Trophoblast cell (in vitro differentiated cells and primary cell): ENCODE measurements around the gene RAB11FIP4.
"Not testable (repeated sequence)": the region's sequence is repeated elsewhere in the genome, so short reads cannot be mapped to it uniquely, and the experiment has no call there.

Experiments
- DNase-seq, 2 donors: peaks; one replicate each; pipeline ENCODE4 v3.0.0-alpha.2; 2016
- H2AFZ ChIP-seq: 2 replicates; pipeline ENCODE4 v1.6.1; 2013; ENCODE audit warnings: low read length, moderate library complexity, mild to moderate bottlenecking; ENCODE audit not compliant: insufficient read depth, poor library complexity
- H2AK5ac ChIP-seq: 2 replicates; pipeline ENCODE4 v1.6.1; 2013; ENCODE audit warnings: mild to moderate bottlenecking, low read length
- H2BK120ac ChIP-seq: 2 replicates; pipeline ENCODE4 v1.6.1; 2013; ENCODE audit warnings: low read length, mild to moderate bottlenecking, moderate library complexity; ENCODE audit not compliant: insufficient read depth, poor library complexity
- H2BK12ac ChIP-seq: 2 replicates; pipeline ENCODE4 v1.6.1; 2013; ENCODE audit warnings: mild to moderate bottlenecking, low read length, moderate library complexity
- H2BK5ac ChIP-seq: 2 replicates; pipeline ENCODE4 v1.6.1; 2013; ENCODE audit warnings: low read length, low read depth, moderate library complexity, mild to moderate bottlenecking; ENCODE audit not compliant: poor library complexity
- H3K14ac ChIP-seq: 2 replicates; pipeline ENCODE4 v1.6.1; 2013; ENCODE audit warnings: mild to moderate bottlenecking, low read length
- H3K18ac ChIP-seq: 2 replicates; pipeline ENCODE4 v1.6.1; 2013; ENCODE audit warnings: mild to moderate bottlenecking, low read length
- H3K23ac ChIP-seq: 2 replicates; pipeline ENCODE4 v1.6.1; 2013; ENCODE audit warnings: low read length
- H3K27ac ChIP-seq: 2 replicates; pipeline ENCODE4 v1.5.1; 2013; ENCODE audit warnings: low read depth, mild to moderate bottlenecking, inconsistent platforms, low read length, moderate library complexity
- H3K27me3 ChIP-seq: 2 replicates; pipeline ENCODE4 v1.6.1; 2013; ENCODE audit warnings: inconsistent platforms, mild to moderate bottlenecking, low read length, moderate library complexity; ENCODE audit not compliant: insufficient read depth
- H3K36me3 ChIP-seq, 2 experiments: 1 replicate in 1 of 2; 2 replicates in 1 of 2; pipeline ENCODE4 v1.6.1; 2013; ENCODE audit warnings: low read length in 2 of 2, mild to moderate bottlenecking in 2 of 2, moderate library complexity in 1 of 2; ENCODE audit not compliant: insufficient read depth in 2 of 2, control insufficient read depth in 1 of 2
- H3K4ac ChIP-seq: 2 replicates; pipeline ENCODE4 v1.6.1; 2013; ENCODE audit warnings: low read depth, mild to moderate bottlenecking, low read length, moderate library complexity
- H3K4me1 ChIP-seq, 2 experiments: 1 replicate in 1 of 2; 2 replicates in 1 of 2; pipeline ENCODE4 v1.6.1; 2013; ENCODE audit warnings: low read length in 2 of 2, mild to moderate bottlenecking in 2 of 2, moderate library complexity in 1 of 2; ENCODE audit not compliant: insufficient read depth in 2 of 2, control insufficient read depth in 1 of 2
- H3K4me2 ChIP-seq: 2 replicates; pipeline ENCODE4 v1.6.1; 2013; ENCODE audit warnings: inconsistent platforms, mild to moderate bottlenecking, low read length, moderate library complexity
- H3K4me3 ChIP-seq: 2 replicates; pipeline ENCODE4 v1.5.1; 2013; ENCODE audit warnings: mild to moderate bottlenecking, low read depth, low read length, inconsistent platforms
- H3K79me1 ChIP-seq: one replicate; pipeline ENCODE4 v1.6.1; 2013; ENCODE audit warnings: low read length
- H3K79me2 ChIP-seq: 2 replicates; pipeline ENCODE4 v1.6.1; 2013; ENCODE audit warnings: low read length, mild to moderate bottlenecking; ENCODE audit not compliant: control insufficient read depth, insufficient read depth, poor library complexity
- H3K9ac ChIP-seq: 2 replicates; pipeline ENCODE4 v1.6.1; 2013; ENCODE audit warnings: mild to moderate bottlenecking, low read length
- H3K9me3 ChIP-seq: 2 replicates; pipeline ENCODE4 v1.6.1; 2013; ENCODE audit warnings: low read depth, mild to moderate bottlenecking, control low read depth, inconsistent platforms, low read length; ENCODE audit not compliant: insufficient read depth
- H4K12ac ChIP-seq: 2 replicates; pipeline ENCODE4 v1.6.1; 2013; ENCODE audit warnings: low read depth, mild to moderate bottlenecking, low read length, moderate library complexity
- H4K8ac ChIP-seq: 2 replicates; pipeline ENCODE4 v1.6.1; 2013; ENCODE audit warnings: low read depth, mild to moderate bottlenecking, low read length, moderate library complexity
- H4K91ac ChIP-seq: one replicate; pipeline ENCODE4 v1.6.1; 2013; ENCODE audit warnings: low read depth, mild to moderate bottlenecking, low read length, moderate library complexity
- WGBS: extraction: QIAGEN DNeasy Blood & Tissue Kit; methylation state at CpG from one replicate; pipeline ENCODE4 v1.1.7; 2013; ENCODE audit warnings: missing lambda C conversion rate; ENCODE audit not compliant: insufficient read length, insufficient coverage; ENCODE audit errors: extremely low coverage; 5-methylcytosine and 5-hydroxymethylcytosine counted together

The RAB11FIP4 gene

DNA sequence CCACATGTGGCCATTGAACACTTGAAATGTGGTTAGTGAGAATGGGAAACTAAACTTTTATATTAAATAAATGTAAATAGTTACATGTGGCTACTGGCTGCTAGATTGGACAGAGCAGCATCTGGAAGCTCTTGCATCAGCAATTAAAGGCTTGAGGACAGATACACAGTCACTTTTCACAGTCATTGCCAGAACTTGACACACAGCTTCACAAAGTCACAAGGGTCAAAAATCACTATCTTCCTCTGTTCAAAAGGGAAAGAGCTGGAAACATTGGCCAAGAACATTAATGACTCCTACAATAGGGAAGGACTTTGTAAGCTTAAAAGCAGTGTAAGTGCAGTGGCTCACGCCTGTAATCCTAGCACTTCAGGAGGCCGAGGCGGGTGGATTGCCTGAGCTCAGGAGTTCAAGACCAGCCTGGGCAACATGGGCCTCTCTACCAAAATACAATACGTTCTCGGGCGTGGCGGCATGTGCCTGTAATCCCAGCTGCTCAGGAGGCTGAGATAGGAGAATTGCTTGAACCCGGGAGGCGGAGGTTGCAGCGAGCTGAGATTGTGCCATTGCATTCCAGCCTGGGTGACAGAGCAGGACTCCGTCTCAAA, 8.7 kb upstream of the RAB11FIP4 start:
- no CpG with 5 or more reads among the region's 11 CpGs for WGBS
- H4K8ac ChIP-seq, H3K27ac ChIP-seq: not testable (repeated sequence)

DNA sequence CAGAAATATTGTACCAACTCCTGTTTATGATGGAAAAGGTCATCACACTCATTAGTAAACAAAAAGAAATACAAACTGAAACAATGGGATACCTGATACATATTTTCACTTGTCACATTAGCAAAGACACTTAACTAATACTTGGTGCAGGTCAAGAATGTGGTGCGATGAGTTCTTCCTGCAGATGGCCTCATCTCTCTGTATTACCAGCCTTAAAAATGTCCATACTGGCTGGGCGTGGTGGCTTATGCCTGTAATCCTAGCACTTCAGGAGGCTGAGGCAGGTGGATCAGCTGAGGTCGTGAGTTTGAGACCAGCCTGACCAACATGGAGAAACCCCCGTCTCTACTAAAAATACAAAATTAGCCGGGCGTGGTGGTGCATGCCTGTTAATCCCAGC, 8.0 kb upstream of the RAB11FIP4 start:
- not testable (repeated sequence) for H3K23ac ChIP-seq, H4K8ac ChIP-seq, H2BK5ac ChIP-seq, H4K91ac ChIP-seq, H3K4ac ChIP-seq, H3K27me3 ChIP-seq, H3K79me1 ChIP-seq, H2BK120ac ChIP-seq, H3K4me2 ChIP-seq, H3K4me1 ChIP-seq, H3K9ac ChIP-seq, H2AK5ac ChIP-seq, H3K79me2 ChIP-seq, H3K27ac ChIP-seq, H4K12ac ChIP-seq, H3K18ac ChIP-seq, H2BK12ac ChIP-seq, H3K36me3 ChIP-seq, H3K9me3 ChIP-seq, H3K4me3 ChIP-seq, H2AFZ ChIP-seq, H3K14ac ChIP-seq
- DNase-seq: peak; percentile 81 to 89
- WGBS: no CpG with 5 or more reads among the region's 6 CpGs

More for the DNA sequence above, 8.7 kb upstream of the RAB11FIP4 start:
- not testable (repeated sequence) for H3K18ac ChIP-seq, H4K12ac ChIP-seq, H3K79me2 ChIP-seq, H3K9ac ChIP-seq, H3K23ac ChIP-seq, H2AFZ ChIP-seq, H3K4me1 ChIP-seq, H3K4ac ChIP-seq, H3K4me2 ChIP-seq, H2BK12ac ChIP-seq, H3K36me3 ChIP-seq, H4K91ac ChIP-seq, H3K79me1 ChIP-seq, H2AK5ac ChIP-seq, H3K4me3 ChIP-seq, H2BK5ac ChIP-seq, H2BK120ac ChIP-seq, H3K27me3 ChIP-seq, H3K14ac ChIP-seq, H3K9me3 ChIP-seq
- peak in 1 of 2 donors; percentile 14 for DNase-seq

DNA sequence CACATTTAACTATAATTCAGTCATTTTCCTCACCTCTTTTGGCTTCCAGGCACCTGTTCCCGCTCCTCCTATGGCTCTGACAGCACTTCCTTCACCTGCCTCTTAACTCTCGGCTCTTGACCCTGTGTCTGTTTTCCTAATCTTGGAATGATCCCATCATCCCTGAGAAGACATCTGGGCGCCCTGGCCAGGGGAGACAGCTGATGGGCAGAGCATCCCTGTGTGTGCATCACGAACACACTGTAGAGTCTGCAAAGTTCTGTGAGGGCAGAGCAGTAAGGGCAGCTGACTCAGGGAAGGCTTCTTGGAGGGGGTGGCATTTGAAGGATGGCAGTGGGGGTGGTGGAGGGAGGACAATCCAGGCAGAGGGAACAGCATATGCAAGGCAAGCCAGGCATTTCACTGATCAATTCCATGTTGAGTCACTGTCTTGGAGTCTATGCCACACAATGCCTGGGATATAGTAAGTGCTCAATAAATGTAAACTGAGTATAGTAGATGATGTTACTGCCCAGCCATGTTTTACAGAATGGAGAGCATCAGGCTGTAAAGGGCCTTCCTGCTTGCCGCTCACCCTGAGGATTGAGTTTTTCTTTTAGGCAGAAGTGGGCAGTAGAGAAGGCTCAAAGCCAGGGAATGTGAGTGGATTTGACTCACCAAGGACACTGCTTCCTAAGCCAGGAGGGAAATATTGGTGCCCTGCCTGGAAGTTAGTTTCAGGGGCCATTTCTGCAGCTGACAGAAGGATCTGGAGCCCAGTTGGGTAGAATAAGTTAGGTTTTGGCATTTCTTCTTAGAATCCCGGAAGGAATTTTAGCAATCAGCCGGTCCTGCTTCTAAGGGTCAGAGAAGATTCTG, 5.8 kb upstream of the RAB11FIP4 start:
- Histone ChIP-seq H3K27ac (no peak overlapping the region), H3K79me1 (no peaks in the 10 kb centered on the region), H4K12ac (no peak overlapping the region), H2AK5ac (no peak overlapping the region), H3K14ac (no peak overlapping the region), H3K9ac (no peak overlapping the region), H3K36me3 (peaks cover 0 to 4% of the 10 kb centered on the region in 2 experiments), H4K91ac (no peak overlapping the region), H2BK120ac (no peak overlapping the region), H3K23ac (no peak overlapping the region), H3K18ac (no peak overlapping the region), H3K4me2 (no peak overlapping the region), H3K27me3 (peaks cover 4% of the 10 kb centered on the region), H4K8ac (no peak overlapping the region), H2BK5ac (no peak overlapping the region), H3K79me2 (no peaks in the 10 kb centered on the region), H3K4ac (no peak overlapping the region), H2BK12ac (no peak overlapping the region), H3K4me1 (no peaks in the 10 kb centered on the region), H3K9me3 (no peaks in the 10 kb centered on the region), H3K4me3 (no peak overlapping the region), H2AFZ (no peak overlapping the region)
- DNase-seq: no peak
- no CpG with 5 or more reads among the region's 7 CpGs for whole genome bisulfite sequencing

DNA sequence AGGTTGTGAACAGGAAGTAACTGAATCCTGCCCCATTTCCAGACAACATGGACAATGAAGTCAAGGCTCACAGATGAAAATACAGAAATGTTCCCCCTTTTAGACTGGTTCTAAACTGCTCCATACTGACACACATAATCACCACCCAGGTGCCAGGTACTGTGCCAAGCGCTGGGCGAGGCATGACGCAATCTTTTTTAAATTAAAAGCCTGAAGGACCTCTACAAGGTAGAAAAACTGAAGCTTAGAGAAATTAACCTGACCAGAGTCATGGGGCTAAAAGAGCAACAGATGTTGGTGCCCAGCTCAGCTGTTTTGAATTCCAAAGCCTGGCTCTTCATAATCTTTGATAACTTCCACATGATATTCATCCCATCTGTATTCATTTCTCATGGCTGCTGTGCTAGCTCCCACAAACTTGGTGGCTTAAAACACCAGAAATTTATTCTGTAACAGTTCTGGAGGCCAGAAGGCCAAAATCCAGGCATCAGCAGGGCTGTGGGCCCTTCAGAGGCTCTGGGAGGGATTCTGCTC, 4.9 kb upstream of the RAB11FIP4 start:
- Histone ChIP-seq H3K14ac (no peak overlapping the region), H4K91ac (no peak overlapping the region), H2BK5ac (no peak overlapping the region), H3K18ac (no peak overlapping the region), H3K36me3 (peaks cover 0 to 4% of the 10 kb centered on the region in 2 experiments), H2BK120ac (no peak overlapping the region), H3K4me3 (no peak overlapping the region), H2AK5ac (no peak overlapping the region), H3K79me1 (no peaks in the 10 kb centered on the region), H3K79me2 (no peaks in the 10 kb centered on the region), H3K9ac (no peak overlapping the region), H2AFZ (no peak overlapping the region), H4K8ac (no peak overlapping the region), H3K4me1 (peaks cover 3 to 5% of the 10 kb centered on the region in 2 experiments), H3K4ac (no peak overlapping the region), H3K23ac (no peak overlapping the region), H3K4me2 (no peak overlapping the region), H4K12ac (no peak overlapping the region), H3K9me3 (no peaks in the 10 kb centered on the region), H3K27me3 (peaks cover 10% of the 10 kb centered on the region), H3K27ac (no peak overlapping the region), H2BK12ac (no peak overlapping the region)
- no peak for DNase-seq
- WGBS: no CpG with 5 or more reads among the region's 3 CpGs
